Stomach smooth muscle (tissue), 2 donors: Measurements from ENCODE around the gene PLCG2.
"Not testable (repeated sequence)": the region's sequence is repeated elsewhere in the genome, so short reads cannot be mapped to it uniquely, and the experiment has no call there.

ENCODE experiments used
- H3K27ac ChIP-seq: one replicate; pipeline ENCODE4 v1.7.0; 2013; ENCODE audit warnings: mild to moderate bottlenecking, low read length, inconsistent platforms
- H3K27me3 ChIP-seq, 2 donors: one replicate each; pipeline ENCODE4 v1.7.0; 2013; ENCODE audit warnings: low read length in 2 of 2; ENCODE audit not compliant: insufficient read depth in 2 of 2, control insufficient read depth in 1 of 2
- H3K36me3 ChIP-seq, 2 donors: one replicate each; pipeline ENCODE4 v1.7.0; 2013; ENCODE audit warnings: low read length in 2 of 2; ENCODE audit not compliant: control insufficient read depth in 2 of 2, insufficient read depth in 2 of 2
- H3K4me1 ChIP-seq: one replicate; pipeline ENCODE4 v1.7.0; 2013; ENCODE audit warnings: low read length; ENCODE audit not compliant: control insufficient read depth, insufficient read depth
- H3K4me3 ChIP-seq, 2 donors: one replicate each; pipeline ENCODE4 v1.7.0; 2013; ENCODE audit warnings: low read length in 2 of 2
- H3K9ac ChIP-seq, 2 donors: one replicate each; pipeline ENCODE4 v1.7.0; 2013; ENCODE audit warnings: low read length in 2 of 2, mild to moderate bottlenecking in 1 of 2
- H3K9me3 ChIP-seq, 2 donors: one replicate each; pipeline ENCODE4 v1.7.0; 2013; ENCODE audit warnings: low read length in 2 of 2; ENCODE audit not compliant: control insufficient read depth in 2 of 2
- donor health status: healthy.
- donor health status: Pancreatic carcinoma.

PLCG2 gene

GRCh38 chr16:81754858-81755257, 24.2 kb upstream of the PLCG2 start:
- Histone ChIP-seq H3K27ac (no peak overlapping the region), H3K36me3 (no peaks in the 10 kb centered on the region), H3K9me3 (no peaks in the 10 kb centered on the region), H3K4me3 (no peak overlapping the region), H3K27me3 (no peaks in the 10 kb centered on the region), H3K4me1 (no peaks in the 10 kb centered on the region), H3K9ac (no peak overlapping the region)

- H3K9me3 ChIP-seq = no peaks in the 10 kb centered on the region
- H3K9ac ChIP-seq = no peak overlapping the region
- no peak overlapping the region for H3K4me3 ChIP-seq
- H3K36me3 ChIP-seq = no peaks in the 10 kb centered on the region
- no peak overlapping the region for H3K27ac ChIP-seq
- no peaks in the 10 kb centered on the region for H3K4me1 ChIP-seq
- H3K27me3 ChIP-seq = no peaks in the 10 kb centered on the region
These were observed 23.0 kb upstream of the PLCG2 start for GRCh38 chr16:81755915-81756614.

GRCh38 chr16:81756615-81757356, 22.3 kb upstream of the PLCG2 start:
- Histone ChIP-seq H3K4me1 (no peaks in the 10 kb centered on the region), H3K27ac (no peak overlapping the region)

GRCh38 chr16:81758376-81758775, 20.7 kb upstream of the PLCG2 start:
- no peak overlapping the region for H3K27ac ChIP-seq
- H3K9me3 ChIP-seq = no peaks in the 10 kb centered on the region
- no peak overlapping the region for H3K4me3 ChIP-seq
- H3K27me3 ChIP-seq = no peaks in the 10 kb centered on the region
- no peaks in the 10 kb centered on the region for H3K4me1 ChIP-seq
- no peaks in the 10 kb centered on the region for H3K36me3 ChIP-seq
- no peak overlapping the region for H3K9ac ChIP-seq

More at GRCh38 chr16:81756615-81757356, 22.3 kb upstream of the PLCG2 start:
- no peaks in the 10 kb centered on the region for H3K27me3 ChIP-seq
- no peak overlapping the region for H3K4me3 ChIP-seq
- H3K9ac ChIP-seq = no peak overlapping the region
- no peaks in the 10 kb centered on the region for H3K9me3 ChIP-seq
- H3K36me3 ChIP-seq = no peaks in the 10 kb centered on the region

GRCh38 chr16:81762322-81762721, 16.8 kb upstream of the PLCG2 start:
- H3K4me3 ChIP-seq, H3K27ac ChIP-seq, H3K4me1 ChIP-seq, H3K9me3 ChIP-seq, H3K36me3 ChIP-seq, H3K9ac ChIP-seq, H3K27me3 ChIP-seq: not testable (repeated sequence)

GRCh38 chr16:81765111-81765919, 13.8 kb upstream of the PLCG2 start:
- Histone ChIP-seq H3K4me1 (no peaks in the 10 kb centered on the region), H3K36me3 (no peaks in the 10 kb centered on the region), H3K4me3 (no peak overlapping the region), H3K9me3 (no peaks in the 10 kb centered on the region), H3K27ac (no peak overlapping the region), H3K9ac (no peak overlapping the region), H3K27me3 (peaks cover 0 to 2% of the 10 kb centered on the region in 2 donors)

- Histone ChIP-seq H3K4me1 (no peaks in the 10 kb centered on the region), H3K9me3 (no peaks in the 10 kb centered on the region), H3K36me3 (no peaks in the 10 kb centered on the region), H3K9ac (no peak overlapping the region), H3K27ac (no peak overlapping the region), H3K4me3 (no peak overlapping the region), H3K27me3 (peaks cover 0 to 2% of the 10 kb centered on the region in 2 donors)
These were observed 13.1 kb upstream of the PLCG2 start for GRCh38 chr16:81765969-81766368.

- H3K27ac ChIP-seq = no peak overlapping the region
These were observed 11.0 kb upstream of the PLCG2 start for GRCh38 chr16:81767987-81768592.

GRCh38 chr16:81770008-81770407, 9.1 kb upstream of the PLCG2 start:
- H3K36me3 ChIP-seq = no peaks in the 10 kb centered on the region
- H3K9me3 ChIP-seq = no peaks in the 10 kb centered on the region
- no peak overlapping the region for H3K27ac ChIP-seq
- H3K4me3 ChIP-seq = no peak overlapping the region
- H3K27me3 ChIP-seq = peaks cover 0 to under 1% of the 10 kb centered on the region in 2 donors
- H3K9ac ChIP-seq = no peak overlapping the region
- no peaks in the 10 kb centered on the region for H3K4me1 ChIP-seq

More at GRCh38 chr16:81767987-81768592, 11.0 kb upstream of the PLCG2 start:
- Histone ChIP-seq H3K9ac (no peak overlapping the region), H3K27me3 (peaks cover 0 to 2% of the 10 kb centered on the region in 2 donors), H3K36me3 (no peaks in the 10 kb centered on the region), H3K4me3 (no peak overlapping the region), H3K4me1 (no peaks in the 10 kb centered on the region), H3K9me3 (no peaks in the 10 kb centered on the region)

- Histone ChIP-seq H3K9me3 (no peaks in the 10 kb centered on the region), H3K4me1 (peaks cover 2% of the 10 kb centered on the region)
These were observed 4.7 kb upstream of the PLCG2 start for GRCh38 chr16:81774348-81774747.

More at GRCh38 chr16:81774348-81774747, 4.7 kb upstream of the PLCG2 start:
- Histone ChIP-seq H3K36me3 (no peaks in the 10 kb centered on the region), H3K4me3 (no peak overlapping the region), H3K9ac (no peak overlapping the region), H3K27ac (no peak overlapping the region), H3K27me3 (peaks cover 0 to 2% of the 10 kb centered on the region in 2 donors)
